ENCODE results near the gene SLC16A11. TPM values are rescaled to one million over a fixed set of nuclear protein-coding genes. Genes with fewer than 3 reads are reported as not detected.

SLC16A11 gene
- total and polyA plus RNA-seq, 2 donors (not counting 1 experiment from before 2014, with no cell fraction given): 10.0 to 31.9 TPM

DNA sequence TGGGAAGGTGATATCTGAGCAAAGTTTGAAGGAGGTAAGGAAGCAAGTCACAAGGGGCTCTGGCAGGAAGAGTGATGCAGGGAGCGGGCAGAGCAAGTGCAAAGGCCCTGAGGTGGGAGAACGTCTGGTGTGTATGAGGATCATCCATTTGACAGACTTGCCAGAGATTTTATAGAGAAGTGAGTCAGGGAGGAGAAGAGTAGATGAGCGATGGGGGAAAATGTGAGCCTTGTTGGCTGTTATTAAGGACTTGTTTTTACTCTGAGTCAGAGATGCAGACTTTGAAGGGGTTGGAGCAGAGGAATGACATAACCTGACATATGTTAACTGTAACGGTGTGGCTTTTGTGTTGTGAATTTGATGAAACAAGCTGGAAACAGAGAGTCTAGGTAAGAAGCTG, 39.7 kb upstream of the SLC16A11 start:
- intact Hi-C loops (cut with micrococcal nuclease): no loop called here
- Histone ChIP-seq H4K20me1 (ENCODE audit: control insufficient read depth, insufficient read depth, low read length, poor library complexity, severe bottlenecking) (no peaks in the 10 kb centered on the region), H3K27ac (ENCODE audit: low read length in 2 of 2) (no peak overlapping the region), H3K27me3 (replicated peaks in 1 of 4; ENCODE audit: control extremely low read depth in 1 of 4, control insufficient read depth in 3 of 4, insufficient read depth in 4 of 4, low read length in 3 of 4) (peaks cover 0 to 17% (median 4%) of the 10 kb centered on the region in 4 experiments), H3K79me2 (ENCODE audit: control insufficient read depth, insufficient read depth, low read length) (no peaks in the 10 kb centered on the region), H3K4me3 (ENCODE audit: control extremely low read depth in 1 of 5, extremely low read depth in 1 of 5, insufficient read depth in 1 of 5, low read depth in 2 of 5, low read length in 4 of 5) (no peak overlapping the region), H2AFZ (ENCODE audit: insufficient read depth, low read depth, low read length, poor library complexity, severe bottlenecking) (no peak overlapping the region), H3K4me1 (ENCODE audit: control insufficient read depth in 2 of 2, insufficient read depth in 2 of 2, low read length in 2 of 2) (peaks cover 10 to 17% of the 10 kb centered on the region in 2 donors), H3K36me3 (replicated peaks in 1 of 2; ENCODE audit: control extremely low read depth in 1 of 2, control insufficient read depth in 1 of 2, extremely low read depth in 1 of 2, insufficient read depth in 2 of 2, low read length in 1 of 2) (no peaks in the 10 kb centered on the region), H3K9ac (ENCODE audit: low read length) (no peak overlapping the region), H3K9me3 (ENCODE audit: control extremely low read depth in 1 of 3, control insufficient read depth in 2 of 3, insufficient read depth in 1 of 3, low read length in 2 of 3) (peaks cover 0 to 4% (median 0%) of the 10 kb centered on the region in 3 donors), H3K4me2 (replicated peaks; ENCODE audit: low read depth, low read length, poor library complexity, severe bottlenecking) (no peak overlapping the region)
- 88% methylated on average over 4 of the region's 4 CpGs for WGBS (ENCODE audit: insufficient coverage)
- TF ChIP-seq, protein P1, sequence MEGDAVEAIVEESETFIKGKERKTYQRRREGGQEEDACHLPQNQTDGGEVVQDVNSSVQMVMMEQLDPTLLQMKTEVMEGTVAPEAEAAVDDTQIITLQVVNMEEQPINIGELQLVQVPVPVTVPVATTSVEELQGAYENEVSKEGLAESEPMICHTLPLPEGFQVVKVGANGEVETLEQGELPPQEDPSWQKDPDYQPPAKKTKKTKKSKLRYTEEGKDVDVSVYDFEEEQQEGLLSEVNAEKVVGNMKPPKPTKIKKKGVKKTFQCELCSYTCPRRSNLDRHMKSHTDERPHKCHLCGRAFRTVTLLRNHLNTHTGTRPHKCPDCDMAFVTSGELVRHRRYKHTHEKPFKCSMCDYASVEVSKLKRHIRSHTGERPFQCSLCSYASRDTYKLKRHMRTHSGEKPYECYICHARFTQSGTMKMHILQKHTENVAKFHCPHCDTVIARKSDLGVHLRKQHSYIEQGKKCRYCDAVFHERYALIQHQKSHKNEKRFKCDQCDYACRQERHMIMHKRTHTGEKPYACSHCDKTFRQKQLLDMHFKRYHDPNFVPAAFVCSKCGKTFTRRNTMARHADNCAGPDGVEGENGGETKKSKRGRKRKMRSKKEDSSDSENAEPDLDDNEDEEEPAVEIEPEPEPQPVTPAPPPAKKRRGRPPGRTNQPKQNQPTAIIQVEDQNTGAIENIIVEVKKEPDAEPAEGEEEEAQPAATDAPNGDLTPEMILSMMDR (IDR thresholded peaks at IDR 0.05): no peak
- TF ChIP-seq EZH2 (IDR thresholded peaks at IDR 0.05; ENCODE audit: borderline replicate concordance, insufficient read depth, low read depth, low read length, poor library complexity, severe bottlenecking): no peak
- ChIA-PET CTCF (interaction anchor here (1.0 kb wide), 1 partner anchor 18 kb away, joined by 3 read pairs; no protein-coding TSS in a partner anchor), POLR2A (no interaction called here)
- H3K27me3 Mint-ChIP-seq: peaks cover 36% of the 10 kb centered on the region
- no peak for DNase-seq
- ATAC-seq (ENCODE audit: low read depth): no peak
- peaks cover 23% of the 10 kb centered on the region for H3K4me1 Mint-ChIP-seq
- no peak overlapping the region for H3K27ac Mint-ChIP-seq
- no peak overlapping the region for H3K4me3 Mint-ChIP-seq
- no peaks in the 10 kb centered on the region for H3K9me3 Mint-ChIP-seq (ENCODE audit: insufficient read depth)

DNA sequence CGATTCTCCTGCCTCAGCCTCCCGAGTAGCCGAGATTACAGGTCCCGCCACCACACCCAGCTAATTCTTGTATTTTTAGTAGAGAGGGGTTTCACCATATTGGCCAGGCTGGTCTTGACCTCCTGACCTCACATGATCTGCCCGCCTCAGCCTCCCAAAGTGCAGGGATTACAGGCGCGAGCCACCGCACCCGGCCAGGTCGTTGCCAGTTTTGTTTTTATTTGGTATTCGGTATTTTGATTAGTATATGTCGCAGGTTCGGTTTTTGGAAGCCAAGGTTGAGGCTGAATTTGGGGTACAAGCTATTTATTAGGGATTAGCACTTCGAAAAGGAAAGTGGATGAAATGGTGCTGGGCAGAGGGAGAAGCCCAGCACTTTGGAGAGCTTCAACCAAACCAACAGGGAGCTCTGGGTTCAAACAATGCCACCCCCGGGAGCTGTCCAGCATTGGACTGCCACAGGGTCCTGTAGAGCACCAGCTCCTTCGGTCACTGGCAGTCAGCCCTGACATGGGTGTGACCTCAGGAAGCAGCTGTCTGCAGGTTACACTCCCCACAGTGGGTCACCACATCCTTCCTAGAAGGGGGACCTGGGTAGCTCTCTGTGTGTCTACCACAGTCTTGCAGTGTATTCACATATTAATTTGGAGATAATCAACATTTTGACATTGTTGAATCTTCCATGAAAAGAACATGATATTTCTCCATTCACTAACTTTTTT, 37.6 kb upstream of the SLC16A11 start:
- Histone ChIP-seq H3K4me3 (ENCODE audit: control extremely low read depth in 1 of 5, extremely low read depth in 1 of 5, insufficient read depth in 1 of 5, low read depth in 2 of 5, low read length in 4 of 5) (no peak overlapping the region), H3K9ac (ENCODE audit: low read length) (peak overlapping the region; percentile 29), H4K20me1 (ENCODE audit: control insufficient read depth, insufficient read depth, low read length, poor library complexity, severe bottlenecking) (no peaks in the 10 kb centered on the region), H3K27ac (ENCODE audit: low read length in 2 of 2) (no peak overlapping the region), H3K4me2 (replicated peaks; ENCODE audit: low read depth, low read length, poor library complexity, severe bottlenecking) (peak overlapping the region; percentile 59), H3K27me3 (replicated peaks in 1 of 4; ENCODE audit: control extremely low read depth in 1 of 4, control insufficient read depth in 3 of 4, insufficient read depth in 4 of 4, low read length in 3 of 4) (peaks cover 0 to 7% (median 4%) of the 10 kb centered on the region in 4 experiments), H3K9me3 (ENCODE audit: control extremely low read depth in 1 of 3, control insufficient read depth in 2 of 3, insufficient read depth in 1 of 3, low read length in 2 of 3) (peaks cover 0 to 4% (median 0%) of the 10 kb centered on the region in 3 donors), H3K4me1 (ENCODE audit: control insufficient read depth in 2 of 2, insufficient read depth in 2 of 2, low read length in 2 of 2) (peaks cover 10 to 17% of the 10 kb centered on the region in 2 donors), H3K79me2 (ENCODE audit: control insufficient read depth, insufficient read depth, low read length) (no peaks in the 10 kb centered on the region), H3K36me3 (replicated peaks in 1 of 2; ENCODE audit: control extremely low read depth in 1 of 2, control insufficient read depth in 1 of 2, extremely low read depth in 1 of 2, insufficient read depth in 2 of 2, low read length in 1 of 2) (no peaks in the 10 kb centered on the region), H2AFZ (ENCODE audit: insufficient read depth, low read depth, low read length, poor library complexity, severe bottlenecking) (no peak overlapping the region)
- peaks cover 23% of the 10 kb centered on the region for H3K4me1 Mint-ChIP-seq
- H3K9me3 Mint-ChIP-seq (ENCODE audit: insufficient read depth): no peaks in the 10 kb centered on the region
- peaks cover 25% of the 10 kb centered on the region for H3K27me3 Mint-ChIP-seq
- WGBS (ENCODE audit: insufficient coverage): 79% methylated on average over 11 of the region's 16 CpGs
- no peak for DNase-seq
- peak; percentile 61 for ATAC-seq (ENCODE audit: low read depth)
- H3K4me3 Mint-ChIP-seq: no peak overlapping the region
- intact Hi-C loops (cut with micrococcal nuclease): no loop called here
- ChIA-PET POLR2A (interaction anchor here (1.1 kb wide), 1 partner anchor 52 kb away, joined by 3 read pairs; no protein-coding TSS in a partner anchor), CTCF (interaction anchor here (0.9 to 1.3 kb wide), 4 partner anchors 9 to 55 kb away, joined by 3 to 6 read pairs (median 4); no protein-coding TSS in a partner anchor)
- no peak overlapping the region for H3K27ac Mint-ChIP-seq
- TF ChIP-seq, protein P1 (IDR thresholded peaks at IDR 0.05): no peak
- TF ChIP-seq EZH2 (IDR thresholded peaks at IDR 0.05; ENCODE audit: borderline replicate concordance, insufficient read depth, low read depth, low read length, poor library complexity, severe bottlenecking): no peak

Data from B cell (primary cell).